Activated CD4-positive, alpha-beta T cell treated with anti-CD3 and anti-CD28 coated beads, Interleukin-2, amount 10 ng/mL, durations not matched to agents 7 days and 5 days (primary cell): ENCODE results near the gene CFAP46. TPM values are rescaled to one million over a fixed set of nuclear protein-coding genes. Genes with fewer than 3 reads are reported as not detected.
"Not testable (repeated sequence)": the region's sequence is repeated elsewhere in the genome, so short reads cannot be mapped to it uniquely, and the experiment has no call there.

Experiments used
- CTCF ChIA-PET: fragments of 350-600 bp; sonication (Branson Sonifier 250); formaldehyde crosslinking; loops from one replicate; lab custom pipeline; 2021; ENCODE audit warnings: antibody characterized with exemption; lab: Charles Lee
- POLR2A ChIA-PET: fragments of 350-600 bp; sonication (Branson Sonifier 250); formaldehyde crosslinking; loops from one replicate; lab custom pipeline; 2021; ENCODE audit warnings: antibody characterized with exemption; lab: Charles Lee
- DNase-seq: peaks from one replicate; pipeline ENCODE4 v3.0.0-alpha.2; 2020
- H3K27ac Mint-ChIP-seq: one replicate; pipeline ENCODE4 v1.8.0; 2021; ENCODE audit warnings: mild to moderate bottlenecking, moderate library complexity, mixed read lengths
- H3K27me3 Mint-ChIP-seq: one replicate; pipeline ENCODE4 v1.8.0; 2021; ENCODE audit warnings: mixed read lengths
- H3K36me3 Mint-ChIP-seq: one replicate; pipeline ENCODE4 v1.8.0; 2021; ENCODE audit warnings: low read depth, mixed read lengths
- H3K4me1 Mint-ChIP-seq: one replicate; pipeline ENCODE4 v1.8.0; 2021; ENCODE audit warnings: mixed read lengths
- H3K4me3 Mint-ChIP-seq: one replicate; pipeline ENCODE4 v1.8.0; 2021; ENCODE audit warnings: mild to moderate bottlenecking, moderate library complexity, mixed read lengths
- H3K9me3 Mint-ChIP-seq: one replicate; pipeline ENCODE4 v1.8.0; 2021; ENCODE audit warnings: mixed read lengths
- total RNA-seq, 2 experiments: library from RNA; stranded (reverse); gene quantifications; one replicate each; pipeline ENCODE4 v1.2.3, GENCODE V29; 2021

Gene CFAP46
- total RNA-seq, 2 experiments from 2014 or later, result not detected

GRCh38 chr10:132904181-132904813, 38.1 kb downstream of the CFAP46 start:
- DNase-seq, result peak; percentile 33
- H3K9me3 Mint-ChIP-seq, result no peaks in the 10 kb centered on the region
- peaks cover 1% of the 10 kb centered on the region for H3K27me3 Mint-ChIP-seq
- H3K4me3 Mint-ChIP-seq, result no peak overlapping the region
- H3K27ac Mint-ChIP-seq, result no peak overlapping the region
- ChIA-PET POLR2A (no interaction called here), CTCF (interaction anchor here (1.7 kb wide), 1 partner anchor 10 kb away, joined by 3 read pairs; no protein-coding TSS in a partner anchor)
- H3K36me3 Mint-ChIP-seq, result no peaks in the 10 kb centered on the region
- H3K4me1 Mint-ChIP-seq, result peaks cover 7% of the 10 kb centered on the region

GRCh38 chr10:132902656-132903575, 39.5 kb downstream of the CFAP46 start:
- POLR2A ChIA-PET, H3K9me3 Mint-ChIP-seq, H3K27me3 Mint-ChIP-seq, DNase-seq, H3K27ac Mint-ChIP-seq, H3K36me3 Mint-ChIP-seq, H3K4me1 Mint-ChIP-seq, H3K4me3 Mint-ChIP-seq: not testable (repeated sequence)
- CTCF ChIA-PET, result interaction anchor here (1.7 kb wide), 1 partner anchor 9 kb away, joined by 3 read pairs; no protein-coding TSS in a partner anchor

DNA sequence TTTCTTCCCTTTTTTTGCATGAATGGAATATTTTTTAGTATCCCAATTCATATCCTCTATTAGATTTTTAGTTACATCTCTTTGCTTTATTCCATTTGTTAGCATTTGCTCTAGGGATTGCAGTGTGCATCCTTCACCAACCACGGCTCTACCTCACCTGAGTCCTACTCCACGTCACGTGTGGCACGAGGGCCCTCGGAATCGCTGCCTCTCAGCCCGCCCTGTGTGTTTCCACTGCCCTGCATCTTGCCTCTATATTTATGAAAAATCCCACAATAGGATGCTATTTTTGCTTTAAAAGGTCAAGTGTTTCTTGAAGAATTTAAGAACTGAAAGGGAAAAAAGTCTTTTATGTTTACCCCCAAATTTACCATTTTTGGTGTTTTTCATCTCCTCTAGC, 41.0 kb downstream of the CFAP46 start:
- CTCF ChIA-PET, result no interaction called here
- POLR2A ChIA-PET, result no interaction called here
- Mint-ChIP-seq H3K9me3 (no peaks in the 10 kb centered on the region), H3K36me3 (no peaks in the 10 kb centered on the region), H3K4me1 (peaks cover 7% of the 10 kb centered on the region), H3K4me3 (no peak overlapping the region), H3K27ac (peak overlapping the region; percentile 37), H3K27me3 (peaks cover 1% of the 10 kb centered on the region)
- no peak for DNase-seq

DNA sequence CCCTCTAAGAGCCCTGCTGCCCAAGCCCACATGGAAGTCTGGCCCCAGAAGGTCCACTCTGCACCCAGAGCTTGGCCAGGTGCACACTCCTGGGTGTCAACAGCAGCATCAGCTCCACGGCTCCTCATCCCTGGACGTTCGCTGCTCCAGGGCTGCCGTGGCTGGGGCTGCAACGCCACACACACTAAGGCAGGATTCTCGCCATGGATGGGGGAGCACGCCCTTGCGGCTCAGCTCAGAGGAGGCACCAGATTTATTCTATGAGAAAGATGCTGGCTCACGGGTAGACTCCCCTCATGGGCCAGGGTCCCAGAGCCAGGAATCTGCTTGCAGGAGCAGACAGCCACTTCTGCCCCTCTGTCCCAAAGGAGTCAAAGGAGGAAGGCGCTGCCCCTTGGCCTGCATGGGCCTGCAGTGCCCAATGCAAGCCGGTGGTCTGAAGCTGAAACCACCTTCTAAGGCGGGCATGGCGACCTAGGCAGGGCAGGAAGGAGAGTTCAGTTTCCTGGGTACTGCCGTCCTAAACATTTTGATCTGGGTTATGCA, 42.1 kb downstream of the CFAP46 start:
- CTCF ChIA-PET, result no interaction called here
- DNase-seq, result no peak

DNA sequence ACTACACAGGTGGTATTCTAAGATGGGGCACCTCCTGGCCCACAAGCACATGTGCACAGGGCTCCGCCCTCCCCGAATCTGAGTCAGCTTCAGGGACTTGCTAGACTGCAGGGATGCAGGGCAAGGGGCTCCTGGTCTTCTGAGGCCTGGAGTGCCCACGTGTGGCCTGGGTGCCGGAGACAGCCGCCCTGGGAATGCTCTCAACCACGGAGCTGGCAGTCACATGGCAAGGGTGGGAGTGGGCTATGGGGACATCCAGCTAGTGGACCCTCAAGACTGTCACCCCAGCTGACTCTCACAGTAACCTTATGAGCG, 42.7 kb downstream of the CFAP46 start:
- H3K4me1 Mint-ChIP-seq, result peaks cover 2% of the 10 kb centered on the region
- POLR2A ChIA-PET, result no interaction called here
- H3K27ac Mint-ChIP-seq, result no peak overlapping the region
- no peak for DNase-seq
- H3K4me3 Mint-ChIP-seq, result no peak overlapping the region
- no peaks in the 10 kb centered on the region for H3K9me3 Mint-ChIP-seq
- peaks cover 6% of the 10 kb centered on the region for H3K27me3 Mint-ChIP-seq
- no peaks in the 10 kb centered on the region for H3K36me3 Mint-ChIP-seq
- CTCF ChIA-PET, result no interaction called here

More for the DNA sequence above, 42.1 kb downstream of the CFAP46 start:
- POLR2A ChIA-PET, result no interaction called here
- no peak overlapping the region for H3K4me3 Mint-ChIP-seq
- no peak overlapping the region for H3K27ac Mint-ChIP-seq
- no peaks in the 10 kb centered on the region for H3K9me3 Mint-ChIP-seq
- no peaks in the 10 kb centered on the region for H3K36me3 Mint-ChIP-seq
- peaks cover 7% of the 10 kb centered on the region for H3K4me1 Mint-ChIP-seq
- H3K27me3 Mint-ChIP-seq, result peaks cover 4% of the 10 kb centered on the region

- no peaks in the 10 kb centered on the region for H3K36me3 Mint-ChIP-seq
- no peaks in the 10 kb centered on the region for H3K9me3 Mint-ChIP-seq
- CTCF ChIA-PET, result no interaction called here
- no peak overlapping the region for H3K4me3 Mint-ChIP-seq
- no peak for DNase-seq
- no peak overlapping the region for H3K27ac Mint-ChIP-seq
- no peaks in the 10 kb centered on the region for H3K4me1 Mint-ChIP-seq
- POLR2A ChIA-PET, result no interaction called here
- H3K27me3 Mint-ChIP-seq, result peaks cover 8% of the 10 kb centered on the region
Observed at GRCh38 chr10:132899054-132899750, 43.2 kb downstream of the CFAP46 start.

DNA sequence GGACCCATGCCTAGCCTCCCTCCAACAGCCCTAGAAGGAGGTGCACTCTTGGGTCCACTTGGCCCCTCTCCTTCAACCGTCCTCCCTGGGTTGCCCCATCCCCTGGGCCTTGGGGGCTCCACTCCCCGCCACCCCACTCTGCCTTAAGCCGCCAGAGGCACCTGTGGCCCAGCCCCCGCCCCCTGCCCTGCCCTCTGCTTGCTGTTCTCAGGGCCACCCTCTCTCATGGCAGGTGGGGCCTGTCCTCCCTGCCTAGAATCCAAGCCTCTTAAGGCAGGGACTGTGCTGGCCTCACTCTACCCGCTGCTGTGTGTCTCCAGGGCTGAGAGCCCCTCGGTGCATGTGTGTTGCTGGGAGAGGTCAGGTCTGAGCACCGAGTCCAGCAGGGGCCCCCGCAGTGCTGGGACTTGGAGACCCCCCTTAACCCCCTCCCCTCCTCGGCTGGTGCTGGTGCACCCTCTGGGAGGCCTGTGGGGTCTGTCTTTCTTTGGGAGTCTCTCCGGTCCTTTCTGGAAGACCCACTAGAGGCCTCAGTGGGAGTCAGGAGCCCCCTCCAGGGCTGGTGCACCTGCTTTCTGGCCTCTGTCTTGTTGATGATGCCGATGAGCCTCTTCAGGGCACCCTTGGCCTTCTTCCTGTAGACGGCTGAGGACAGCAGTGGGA, 43.8 kb downstream of the CFAP46 start:
- CTCF ChIA-PET, result no interaction called here
- H3K9me3 Mint-ChIP-seq, result no peaks in the 10 kb centered on the region
- no peak overlapping the region for H3K27ac Mint-ChIP-seq
- no peaks in the 10 kb centered on the region for H3K36me3 Mint-ChIP-seq
- POLR2A ChIA-PET, result no interaction called here
- H3K27me3 Mint-ChIP-seq, result peaks cover 12% of the 10 kb centered on the region
- no peak overlapping the region for H3K4me3 Mint-ChIP-seq
- no peaks in the 10 kb centered on the region for H3K4me1 Mint-ChIP-seq
- DNase-seq, result no peak

- Mint-ChIP-seq H3K4me3 (no peak overlapping the region), H3K27me3 (peaks cover 16% of the 10 kb centered on the region), H3K4me1 (no peaks in the 10 kb centered on the region), H3K9me3 (no peaks in the 10 kb centered on the region), H3K36me3 (no peaks in the 10 kb centered on the region), H3K27ac (no peak overlapping the region)
- CTCF ChIA-PET, result no interaction called here
- POLR2A ChIA-PET, result no interaction called here
- DNase-seq, result no peak
Observed at GRCh38 chr10:132897516-132898381, 44.6 kb downstream of the CFAP46 start.

- DNase-seq, H3K4me3 Mint-ChIP-seq, H3K27ac Mint-ChIP-seq, H3K4me1 Mint-ChIP-seq, H3K9me3 Mint-ChIP-seq, H3K36me3 Mint-ChIP-seq, POLR2A ChIA-PET: not testable (repeated sequence)
- CTCF ChIA-PET, result interaction anchor here (1.5 kb wide), 1 partner anchor 10 kb away, joined by 3 read pairs; no protein-coding TSS in a partner anchor
- peaks cover 16% of the 10 kb centered on the region for H3K27me3 Mint-ChIP-seq
Observed at GRCh38 chr10:132893786-132894185, 48.6 kb downstream of the CFAP46 start.

DNA sequence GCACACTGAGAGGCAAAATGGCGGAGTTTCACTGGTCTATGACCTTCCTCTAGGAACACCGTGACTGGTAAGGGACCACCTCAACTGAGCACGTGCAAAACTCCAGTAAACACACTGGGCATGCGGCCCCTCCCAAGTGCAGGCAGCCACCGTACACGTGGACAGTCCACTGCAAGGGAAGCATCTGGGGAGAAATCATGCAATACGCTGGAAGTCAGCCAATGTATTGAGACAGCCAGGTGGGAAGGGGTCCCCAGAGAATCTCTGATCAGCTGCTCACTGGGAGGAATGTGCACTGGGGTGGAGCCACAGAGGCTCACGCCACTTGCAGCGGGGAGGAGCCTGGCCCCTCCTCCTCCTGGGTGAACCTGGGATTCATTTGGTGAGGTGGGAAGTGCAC, 49.3 kb downstream of the CFAP46 start:
- no peak for DNase-seq
- CTCF ChIA-PET, result interaction anchor here (0.6 kb wide), 1 partner anchor 215 kb away, joined by 3 read pairs; no protein-coding TSS in a partner anchor

DNA sequence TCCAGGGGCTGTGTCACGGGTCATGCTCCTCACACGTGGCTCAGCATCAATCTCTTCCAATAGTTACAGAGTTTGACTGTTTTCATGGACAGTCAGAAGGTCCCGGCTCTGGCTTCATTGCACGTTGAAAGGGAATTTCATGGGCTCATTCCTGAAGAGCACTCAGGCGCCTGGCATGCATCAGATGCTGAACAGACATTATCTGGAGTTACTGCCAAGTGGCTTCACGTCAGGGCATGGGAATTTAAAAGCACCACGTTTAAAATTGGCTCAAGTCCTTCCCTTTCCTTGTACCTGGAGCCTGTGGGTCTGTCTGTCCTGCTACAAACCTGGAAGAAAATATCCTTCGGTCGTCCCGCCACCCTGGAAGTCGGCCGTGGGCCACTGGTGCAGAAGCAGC, 50.4 kb downstream of the CFAP46 start:
- Mint-ChIP-seq H3K4me1 (no peaks in the 10 kb centered on the region), H3K36me3 (no peaks in the 10 kb centered on the region), H3K27ac (no peak overlapping the region), H3K27me3 (peaks cover 16% of the 10 kb centered on the region), H3K9me3 (no peaks in the 10 kb centered on the region), H3K4me3 (no peak overlapping the region)
- ChIA-PET POLR2A (no interaction called here), CTCF (no interaction called here)
- no peak for DNase-seq

More for the DNA sequence above, 49.3 kb downstream of the CFAP46 start:
- Mint-ChIP-seq H3K27me3 (peaks cover 16% of the 10 kb centered on the region), H3K9me3 (no peaks in the 10 kb centered on the region), H3K4me1 (no peaks in the 10 kb centered on the region), H3K36me3 (no peaks in the 10 kb centered on the region), H3K4me3 (no peak overlapping the region), H3K27ac (no peak overlapping the region)
- POLR2A ChIA-PET, result no interaction called here

GRCh38 chr10:132891368-132891767, 51.0 kb downstream of the CFAP46 start:
- H3K4me1 Mint-ChIP-seq, result no peaks in the 10 kb centered on the region

More at GRCh38 chr10:132891368-132891767, 51.0 kb downstream of the CFAP46 start:
- Mint-ChIP-seq H3K36me3 (no peaks in the 10 kb centered on the region), H3K27ac (no peak overlapping the region), H3K9me3 (no peaks in the 10 kb centered on the region), H3K4me3 (no peak overlapping the region), H3K27me3 (peaks cover 16% of the 10 kb centered on the region)
- ChIA-PET CTCF (no interaction called here), POLR2A (no interaction called here)
- DNase-seq, result no peak
